H4 (cell line): ENCODE data around the gene KRTAP10-11. TPM values are rescaled to one million over a fixed set of nuclear protein-coding genes. Genes with fewer than 3 reads are reported as not detected.
"Not testable (repeated sequence)": the region's sequence is repeated elsewhere in the genome, so short reads cannot be mapped to it uniquely, and the experiment has no call there.

Experiments
- DNase-seq: peaks from one replicate; pipeline ENCODE4 v3.0.0-alpha.2; 2015; ENCODE audit warnings: low spot score
- total RNA-seq: library from RNA; depleted of rRNA; stranded (reverse); fragments of >200 nt; shearing (Covaris generic); gene quantifications from 2 replicates; pipeline ENCODE4 v1.2.3, GENCODE V29; 2014

KRTAP10-11 gene
- total RNA-seq, 1 experiment from 2014 or later = not detected

- no peak for DNase-seq
Observed at GRCh38 chr21:44615466-44615865, 30.7 kb upstream of the KRTAP10-11 start.

DNA sequence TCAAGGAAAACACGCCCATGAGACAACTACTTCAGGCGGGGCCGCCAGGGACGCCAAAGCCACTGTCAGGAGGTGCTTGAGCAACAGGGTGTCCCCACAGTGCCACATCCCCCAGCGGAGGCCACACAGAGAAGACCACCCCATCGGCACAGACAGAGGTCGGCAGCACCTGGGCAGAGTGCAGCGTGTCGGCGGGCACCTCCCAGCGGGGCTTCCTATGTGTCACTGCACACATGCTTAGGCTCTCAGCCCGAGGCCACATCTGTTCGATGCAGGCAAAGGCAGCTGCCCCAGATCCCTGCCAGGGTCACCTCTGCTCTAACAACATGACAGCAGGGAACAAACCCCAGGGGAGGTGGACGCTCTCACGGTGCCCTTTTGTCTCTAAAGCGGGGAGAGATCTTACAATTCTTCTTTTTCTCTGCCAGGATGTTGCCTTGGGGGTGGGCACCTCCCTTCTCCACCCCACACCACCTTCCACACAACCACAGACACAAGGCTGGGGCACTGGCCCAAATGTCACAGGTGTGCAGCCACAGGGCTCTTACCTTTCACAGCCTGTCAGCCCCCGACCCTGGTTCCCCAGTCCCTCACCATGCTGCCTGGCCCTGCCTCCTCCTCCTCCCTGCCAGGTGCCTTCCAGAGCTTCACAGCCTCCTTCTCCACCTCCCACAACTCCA lies 30.2 kb upstream of the KRTAP10-11 start:
- DNase-seq = no peak

DNA sequence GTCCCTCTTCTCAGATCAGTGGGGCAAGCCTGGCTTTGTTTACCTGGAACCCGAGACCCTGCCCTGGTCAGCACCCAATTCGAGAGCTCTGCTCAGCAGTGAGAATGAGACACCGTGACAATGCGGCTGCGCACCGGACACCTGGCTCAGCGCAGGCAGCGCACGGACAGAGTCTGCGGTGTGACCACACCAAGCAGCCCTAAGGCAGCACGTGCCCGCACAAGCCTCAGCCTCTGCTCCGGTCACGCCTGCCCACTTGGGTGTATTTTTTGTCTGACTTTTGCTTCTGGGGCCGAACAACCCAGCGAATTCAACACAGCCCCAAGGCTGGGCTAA lies 29.7 kb upstream of the KRTAP10-11 start:
- DNase-seq = no peak

- DNase-seq = no peak
Observed at GRCh38 chr21:44617071-44617501, 29.1 kb upstream of the KRTAP10-11 start.

- DNase-seq = no peak
Observed at GRCh38 chr21:44618504-44618903, 27.7 kb upstream of the KRTAP10-11 start.

DNA sequence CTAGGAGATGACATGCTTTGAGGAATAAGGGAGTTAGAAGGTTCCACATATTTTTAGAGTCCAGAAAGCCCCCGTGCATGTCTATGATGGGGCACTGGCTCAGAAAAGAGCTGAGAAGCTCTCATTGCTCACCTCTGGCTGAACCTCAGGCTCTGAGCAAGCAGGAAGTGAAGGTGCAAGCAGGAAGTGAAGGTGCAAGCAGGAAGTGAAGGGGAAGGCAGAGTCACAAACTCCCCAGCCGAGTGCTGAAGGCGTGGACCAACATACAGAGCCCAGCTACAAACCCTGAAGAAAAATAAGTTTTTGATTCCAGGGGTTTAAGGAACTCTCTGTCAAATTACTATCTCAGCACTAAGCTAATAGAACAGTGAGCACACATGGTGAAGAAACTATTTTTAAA lies 27.3 kb upstream of the KRTAP10-11 start:
- DNase-seq = no peak

DNA sequence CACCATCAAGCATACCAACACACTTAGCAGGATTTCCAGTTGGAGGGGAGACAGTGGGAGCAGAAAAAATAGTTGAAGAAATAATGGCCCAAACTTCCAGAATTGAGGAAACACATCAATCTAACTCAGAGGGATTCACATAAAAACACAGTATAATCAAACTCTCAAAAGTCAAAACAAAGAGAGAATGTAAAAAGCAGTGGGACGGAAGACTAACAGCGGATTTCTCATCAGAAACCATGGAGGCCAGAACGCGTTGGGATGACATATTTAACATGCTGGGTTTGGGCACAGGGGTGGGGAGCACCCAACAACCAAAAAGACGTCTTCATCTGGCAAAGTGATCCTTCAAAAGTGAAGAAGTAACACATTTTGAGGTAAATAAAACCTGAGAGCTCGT lies 26.3 kb upstream of the KRTAP10-11 start:
- no peak for DNase-seq

- no peak for DNase-seq
Observed at GRCh38 chr21:44623575-44623974, 22.6 kb upstream of the KRTAP10-11 start.

- DNase-seq = no peak
Observed at GRCh38 chr21:44625756-44626155, 20.5 kb upstream of the KRTAP10-11 start.

DNA sequence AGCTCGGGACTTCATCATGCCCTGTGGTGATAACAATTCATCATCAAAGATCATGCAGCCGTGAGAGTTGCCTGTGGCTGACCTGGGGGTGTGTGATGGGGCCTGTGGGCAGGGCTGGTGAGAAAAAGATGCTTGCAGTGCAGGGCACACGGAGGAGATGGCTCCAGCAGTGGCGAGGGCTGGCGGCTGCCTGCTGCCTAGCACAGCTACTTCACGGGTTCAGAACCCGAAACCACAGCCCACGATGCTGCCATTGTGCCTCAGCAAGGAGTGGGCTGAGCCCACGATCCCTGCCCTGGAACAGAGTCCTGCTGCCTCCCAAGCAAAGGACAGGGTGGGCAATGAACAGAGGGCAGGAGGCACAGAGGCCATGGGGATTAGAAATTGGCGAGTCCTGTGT lies 20.0 kb upstream of the KRTAP10-11 start:
- no peak for DNase-seq

GRCh38 chr21:44626673-44627143 lies 19.5 kb upstream of the KRTAP10-11 start, which contains the start of gene KRTAP10-9:
Gene KRTAP10-9 (plus strand): TSS chr21:44627093. CDS start chr21:44627172, 79 bp downstream.
- no peak for DNase-seq

DNA sequence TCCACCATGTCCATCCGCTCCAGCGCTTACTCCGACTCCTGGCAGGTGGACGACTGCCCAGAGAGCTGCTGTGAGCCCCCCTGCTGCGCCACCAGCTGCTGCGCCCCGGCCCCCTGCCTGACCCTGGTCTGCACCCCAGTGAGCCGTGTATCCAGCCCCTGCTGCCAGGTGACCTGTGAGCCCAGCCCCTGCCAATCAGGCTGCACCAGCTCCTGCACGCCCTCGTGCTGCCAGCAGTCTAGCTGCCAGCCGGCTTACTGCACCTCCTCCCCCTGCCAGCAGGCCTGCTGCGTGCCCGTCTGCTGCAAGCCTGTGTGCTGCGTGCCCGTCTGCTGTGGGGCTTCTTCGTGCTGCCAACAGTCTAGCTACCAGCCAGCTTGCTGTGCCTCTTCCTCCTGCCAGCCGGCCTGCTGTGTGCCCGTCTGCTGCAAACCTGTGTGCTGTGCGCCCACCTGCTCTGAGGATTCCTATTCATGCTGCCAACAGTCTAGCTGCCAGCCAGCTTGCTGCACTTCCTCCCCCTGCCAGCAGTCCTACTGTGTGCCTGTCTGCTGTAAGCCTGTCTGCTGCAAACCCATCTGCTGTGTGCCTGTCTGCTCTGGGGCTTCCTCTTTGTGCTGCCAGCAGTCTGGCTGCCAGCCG lies 18.9 kb upstream of the KRTAP10-11 start:
- not testable (repeated sequence) for DNase-seq

- not testable (repeated sequence) for DNase-seq
Observed at GRCh38 chr21:44627831-44628233, 18.4 kb upstream of the KRTAP10-11 start.

DNA sequence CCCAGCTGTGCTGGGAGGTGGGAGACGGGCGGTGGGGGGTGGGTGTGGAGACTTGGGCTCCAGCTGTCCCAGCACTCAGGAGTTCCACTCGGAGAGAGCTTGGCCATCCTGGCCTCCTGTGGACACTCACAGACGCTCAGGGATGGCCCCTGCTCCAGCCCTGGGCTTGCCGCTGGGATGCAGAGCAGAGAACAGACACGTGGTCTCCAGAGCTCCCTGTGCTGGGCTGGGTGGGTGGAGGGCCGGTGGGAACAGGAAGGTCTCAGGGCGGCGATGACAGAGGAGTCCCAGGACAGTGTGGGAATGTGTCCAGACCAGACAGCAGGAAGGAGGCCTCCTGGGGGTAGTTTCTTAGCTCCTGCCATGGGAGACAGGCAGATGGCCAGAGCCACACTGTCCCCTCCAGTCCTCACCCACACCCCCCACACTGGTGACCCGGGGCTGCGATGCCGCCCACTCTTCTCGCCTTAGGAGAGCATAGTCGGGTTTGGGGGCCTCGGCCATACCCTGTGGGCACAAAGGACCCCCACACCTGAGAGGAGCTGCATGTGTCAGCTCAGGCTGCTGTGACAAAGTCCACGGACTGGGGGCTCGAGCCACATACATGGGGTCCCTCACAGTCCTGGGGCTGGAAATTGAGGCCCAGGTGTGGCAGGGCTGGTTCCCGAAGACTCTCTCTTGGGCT lies 17.4 kb upstream of the KRTAP10-11 start:
- DNase-seq = no peak

DNA sequence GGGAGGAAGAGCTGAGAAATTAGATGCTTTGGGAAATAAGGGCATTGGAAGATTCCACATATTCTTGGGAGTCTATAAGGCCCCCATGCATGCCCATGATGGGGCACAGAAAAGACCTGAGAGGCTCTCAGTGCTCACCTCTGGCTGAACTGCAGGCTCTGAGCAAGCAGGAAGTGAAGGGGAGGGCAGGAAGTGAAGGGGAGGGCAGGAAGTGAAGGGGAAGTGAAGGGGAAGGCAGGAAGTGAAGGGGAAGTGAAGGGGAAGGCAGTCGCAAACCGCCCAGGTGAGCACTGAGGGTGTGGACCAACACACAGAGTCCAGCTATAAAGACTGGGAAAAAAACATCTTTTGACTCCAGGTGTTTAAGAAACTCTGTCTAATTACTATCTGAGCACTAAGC lies 15.8 kb upstream of the KRTAP10-11 start:
- no peak for DNase-seq

- no peak for DNase-seq
Observed at GRCh38 chr21:44632067-44632466, 14.1 kb upstream of the KRTAP10-11 start.

DNA sequence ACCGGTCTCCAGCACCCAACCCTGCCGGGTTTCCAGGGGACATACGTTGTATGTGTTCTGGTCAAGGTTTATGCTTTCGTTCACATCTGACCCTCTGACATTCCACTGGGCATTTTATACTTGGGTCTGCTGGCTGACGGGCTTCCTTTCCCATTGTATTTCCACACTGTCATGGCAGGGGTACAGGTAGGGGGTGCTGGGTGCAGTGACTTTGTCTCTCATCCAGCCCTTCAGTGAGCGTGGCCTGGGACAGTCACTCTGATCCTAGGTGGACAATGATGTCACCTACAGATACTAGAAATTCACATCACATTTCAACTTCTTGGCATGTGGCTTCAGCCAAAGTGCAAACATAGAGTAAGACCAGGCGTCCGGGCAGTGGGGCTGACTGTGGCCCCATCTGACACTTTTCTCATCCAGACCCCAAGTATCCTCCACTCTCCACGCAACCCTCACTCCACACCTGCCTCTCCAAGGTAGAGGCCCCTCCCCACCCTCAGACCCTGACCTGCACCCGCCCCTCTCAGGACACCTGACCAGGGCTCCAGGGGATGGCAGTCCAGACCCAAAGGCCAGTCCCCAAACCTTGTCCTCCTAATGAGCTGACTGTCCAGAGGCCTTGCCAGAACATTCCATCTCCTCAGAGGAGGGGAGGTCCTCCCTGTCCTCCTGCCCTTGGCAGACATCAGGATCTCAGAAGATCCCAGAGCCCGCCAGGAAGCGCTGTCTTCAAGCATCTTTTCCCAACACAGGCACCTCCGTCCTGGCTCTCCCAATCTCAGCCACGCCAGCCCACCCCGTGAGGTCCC lies 9.8 kb upstream of the KRTAP10-11 start:
- no peak for DNase-seq

DNA sequence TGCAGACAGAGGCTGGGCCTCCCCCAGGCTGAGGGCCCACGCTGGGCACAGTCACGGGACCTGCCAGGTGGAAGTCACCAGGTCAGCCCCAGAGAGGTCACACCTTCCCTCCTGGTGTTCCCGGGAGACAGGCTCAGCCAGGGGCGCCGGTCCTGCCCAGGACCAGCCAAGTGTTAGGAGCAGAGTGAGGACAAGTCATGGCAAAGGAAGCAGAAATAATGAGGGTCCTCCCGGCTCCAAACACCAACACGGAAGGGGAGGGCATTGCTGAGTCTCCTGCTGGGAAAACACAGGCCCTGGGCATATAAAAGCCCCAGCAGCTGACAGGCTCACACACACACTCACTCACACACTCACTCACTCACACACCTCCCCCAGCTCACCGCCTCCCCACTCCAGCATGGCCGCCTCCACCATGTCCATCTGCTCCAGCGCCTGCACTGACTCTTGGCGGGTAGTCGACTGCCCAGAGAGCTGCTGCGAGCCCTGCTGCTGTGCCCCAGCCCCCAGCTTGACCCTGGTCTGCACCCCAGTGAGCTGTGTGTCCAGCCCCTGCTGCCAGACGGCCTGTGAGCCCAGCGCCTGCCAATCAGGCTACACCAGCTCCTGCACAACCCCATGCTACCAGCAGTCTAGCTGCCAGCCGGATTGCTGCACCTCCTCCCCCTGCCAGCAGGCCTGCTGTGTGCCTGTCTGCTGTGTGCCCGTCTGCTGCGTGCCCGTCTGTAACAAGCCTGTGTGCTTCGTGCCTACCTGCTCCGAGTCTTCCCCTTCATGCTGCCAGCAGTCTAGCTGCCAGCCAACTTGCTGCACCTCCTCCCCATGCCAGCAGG lies 9.0 kb upstream of the KRTAP10-11 start, which contains the start of gene KRTAP10-10:
Gene KRTAP10-10 (plus strand): TSS at position 339 of the 833 bp plus-strand sequence. CDS start 62 bp downstream, at position 401.
- no peak for DNase-seq

- not testable (repeated sequence) for DNase-seq
Observed at GRCh38 chr21:44637851-44638348, 8.3 kb upstream of the KRTAP10-11 start.

GRCh38 chr21:44638506-44639330 lies 7.5 kb upstream of the KRTAP10-11 start:
- DNase-seq = not testable (repeated sequence)
